EL (cell line): ENCODE results near the gene TXNL1.
A peak's percentile ranks its signal among the peaks of the same experiment; 100 is the strongest.
"Not testable (repeated sequence)": the region's sequence is repeated elsewhere in the genome, so short reads cannot be mapped to it uniquely, and the experiment has no call there.

ENCODE experiments used
- DNase-seq: peaks from one replicate; pipeline ENCODE4 v3.0.0-alpha.2; 2016

Gene TXNL1

DNA sequence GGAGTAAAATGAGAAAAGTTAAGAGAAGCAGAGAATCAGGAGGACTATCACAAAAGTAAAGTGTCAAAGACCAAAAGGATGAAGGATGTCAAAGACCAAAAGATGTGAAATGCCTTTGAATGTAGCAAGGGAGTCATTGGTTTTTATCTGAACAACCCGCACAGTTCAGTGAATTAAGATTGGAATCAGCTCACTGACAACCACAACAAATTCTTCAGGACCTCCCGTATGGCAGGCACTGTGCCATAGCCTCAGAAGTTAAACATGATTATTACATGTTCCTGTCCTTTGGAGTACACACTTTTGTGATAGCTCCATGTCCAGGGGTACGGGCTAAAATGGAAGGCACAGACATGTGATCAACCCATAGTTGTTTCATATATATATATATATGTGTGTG is 5.0 kb upstream of the TXNL1 start:
- DNase-seq: no peak

- DNase-seq: peak; percentile 51
Measured at GRCh38 chr18:56641714-56642337, 3.4 kb upstream of the TXNL1 start.

DNA sequence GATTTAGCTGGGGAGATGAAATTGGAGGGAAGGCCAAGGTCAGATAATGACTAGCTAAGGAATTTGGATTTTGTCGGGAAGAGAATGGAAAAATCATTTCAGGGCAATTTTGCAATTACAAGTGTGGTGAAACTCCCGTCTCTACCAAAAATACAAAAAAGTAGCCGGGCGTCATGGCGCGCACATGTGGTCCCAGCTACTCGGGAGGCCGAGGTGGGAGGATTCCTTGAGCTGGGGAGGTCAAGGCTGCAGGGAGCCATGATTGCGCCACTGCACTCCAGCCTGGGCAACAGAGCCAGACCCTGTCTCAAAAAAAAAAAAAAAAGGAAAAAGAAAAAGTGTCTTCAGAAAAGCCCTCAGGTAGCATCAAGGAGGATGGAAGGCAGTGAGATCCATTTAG is 1.2 kb upstream of the TXNL1 start:
- DNase-seq: no peak

DNA sequence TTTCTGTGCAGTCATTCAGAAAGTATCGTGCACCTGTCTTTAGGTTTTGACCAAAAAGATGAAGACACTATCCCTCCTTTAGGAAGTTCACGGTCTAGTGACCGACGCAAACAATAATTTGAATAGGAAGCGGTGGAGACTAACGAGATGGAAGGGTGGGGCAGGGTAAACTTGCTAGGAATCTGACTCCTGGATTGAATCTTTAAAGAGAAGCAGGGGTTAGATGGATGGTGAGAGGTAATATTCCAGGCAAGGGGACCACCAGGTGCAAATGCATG is 651 bp upstream of the TXNL1 start:
- no peak for DNase-seq

- peak; percentile 15 for DNase-seq
Measured at GRCh38 chr18:56637711-56638231, 621 bp downstream of the TXNL1 start.

GRCh38 chr18:56637176-56637575 is 1.2 kb downstream of the TXNL1 start:
- DNase-seq: peak; percentile 8

GRCh38 chr18:56635007-56635406 is 3.4 kb downstream of the TXNL1 start:
- DNase-seq: no peak

DNA sequence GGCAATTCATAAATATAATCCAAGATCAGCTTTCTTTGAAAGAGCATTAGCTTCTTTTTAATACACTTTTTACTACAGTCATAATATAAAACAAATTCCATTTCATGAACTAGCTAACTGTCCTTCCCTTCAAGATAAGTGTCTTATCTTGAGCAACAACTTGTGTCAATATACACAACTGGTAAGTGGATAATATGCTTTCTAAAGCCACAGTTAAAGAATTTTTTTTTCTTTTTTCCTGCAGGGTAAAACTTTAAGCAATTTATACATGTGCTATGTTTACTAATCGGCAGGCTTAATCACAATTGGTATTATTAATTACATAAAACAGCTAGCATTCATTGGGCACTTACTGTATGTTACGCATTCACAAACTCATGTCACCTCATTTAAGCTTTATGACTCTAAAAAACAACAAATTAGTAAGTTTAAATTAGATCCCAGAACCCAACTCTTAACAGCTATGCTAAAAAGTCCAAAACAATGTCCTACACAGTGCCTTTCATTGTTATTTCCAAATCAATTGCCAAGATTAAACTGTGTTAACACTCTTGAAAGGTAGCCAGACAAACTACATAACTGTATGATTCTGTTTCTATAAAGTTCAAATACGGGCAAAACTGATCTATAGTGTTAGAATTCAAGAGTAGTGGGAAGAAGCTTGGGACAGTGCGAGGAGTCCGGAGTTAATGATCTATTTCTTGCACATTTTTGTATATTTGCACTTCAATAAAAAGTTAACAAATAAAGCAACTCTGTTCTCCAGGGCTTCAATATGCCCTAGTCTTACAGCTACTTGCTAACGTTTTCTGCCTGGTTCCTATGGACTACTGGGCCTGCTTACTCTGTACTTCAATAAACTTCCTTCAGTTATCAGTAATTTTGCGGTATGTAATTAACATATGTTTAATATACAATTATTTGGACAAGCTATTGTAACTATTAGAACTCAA is 6.0 kb downstream of the TXNL1 start:
- no peak for DNase-seq

DNA sequence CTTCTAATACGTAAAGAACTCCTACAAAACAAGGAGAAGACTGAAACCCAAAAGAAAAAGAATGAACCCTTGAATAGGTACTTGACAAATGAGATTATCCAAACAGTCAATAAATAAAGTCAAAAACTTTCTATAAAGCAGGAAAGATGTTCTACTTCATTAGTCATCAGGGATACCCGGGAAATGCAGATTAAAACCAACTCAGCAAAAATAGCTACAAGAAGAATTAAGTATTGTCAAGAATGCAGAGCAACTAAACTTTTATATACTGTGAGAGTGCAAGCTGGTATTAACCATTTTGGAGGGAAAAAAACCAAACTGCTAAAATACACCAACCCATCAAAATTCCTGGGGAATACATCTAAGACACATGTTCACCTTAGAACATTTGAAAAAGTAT is 10.4 kb downstream of the TXNL1 start:
- DNase-seq: peak; percentile 9

DNA sequence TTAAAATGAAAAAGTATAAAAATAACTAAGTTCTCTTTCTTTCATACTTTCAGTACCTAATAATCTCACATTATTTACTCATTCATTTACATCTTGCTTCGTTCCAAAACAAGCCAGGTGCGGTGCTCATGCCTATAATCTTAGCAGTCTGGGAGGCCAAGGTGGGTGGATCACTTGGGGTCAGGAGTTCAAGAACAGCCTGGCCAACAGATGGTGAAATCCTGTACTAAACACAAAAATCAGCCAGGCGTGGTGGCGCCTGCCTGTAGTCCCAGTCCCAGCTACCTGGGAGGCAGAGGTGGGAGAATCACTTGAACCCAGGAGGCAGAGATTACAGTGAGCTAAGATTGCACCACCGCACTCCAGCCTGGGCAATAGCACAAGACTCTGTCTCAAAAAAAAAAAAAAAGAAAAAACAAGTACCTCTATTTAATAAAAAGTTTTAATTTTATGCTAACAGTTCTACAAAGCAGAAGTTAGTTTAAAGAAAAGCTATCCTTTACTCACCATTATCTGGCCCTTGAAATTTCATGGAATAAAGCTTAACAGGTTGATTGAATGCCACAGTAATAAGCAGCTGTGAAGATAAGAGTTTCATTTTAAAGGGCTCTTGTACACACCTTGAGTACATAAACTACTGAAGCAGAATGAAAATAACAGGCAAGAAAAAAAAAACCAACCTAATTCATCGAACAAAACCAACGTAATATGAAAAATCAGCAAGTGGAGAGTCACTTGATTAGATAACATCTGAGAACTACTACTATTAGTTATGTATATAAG is 22.5 kb downstream of the TXNL1 start:
- DNase-seq: no peak

GRCh38 chr18:56606618-56607017 is 31.8 kb downstream of the TXNL1 start:
- no peak for DNase-seq

- DNase-seq: no peak
Measured at GRCh38 chr18:56598422-56598821, 40.0 kb downstream of the TXNL1 start.

DNA sequence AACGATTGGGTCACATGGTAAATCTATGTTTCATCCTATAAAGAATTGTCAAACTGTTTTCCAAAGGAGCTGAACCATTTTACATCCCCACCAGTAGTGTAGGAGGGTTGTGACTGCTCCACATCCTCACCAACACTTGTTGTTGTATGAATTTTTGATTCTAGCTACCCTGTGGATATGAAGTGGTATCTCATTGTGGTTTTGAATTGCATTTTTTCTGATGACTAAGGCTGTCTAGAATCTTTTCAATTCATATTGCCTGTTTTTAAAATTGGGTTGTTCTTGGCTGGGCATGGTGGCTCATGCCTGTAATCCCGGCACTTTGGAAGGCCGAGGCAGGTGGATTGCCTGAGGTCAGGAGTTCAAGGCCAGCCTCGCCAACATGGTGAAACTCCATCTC is 44.5 kb downstream of the TXNL1 start:
- DNase-seq: peak; percentile 61

GRCh38 chr18:56580026-56580425 is 58.4 kb downstream of the TXNL1 start:
- DNase-seq: no peak

- DNase-seq: no peak
Measured at GRCh38 chr18:56579451-56579850, 58.9 kb downstream of the TXNL1 start.

- no peak for DNase-seq
Measured at GRCh38 chr18:56576826-56577573, 61.4 kb downstream of the TXNL1 start.

DNA sequence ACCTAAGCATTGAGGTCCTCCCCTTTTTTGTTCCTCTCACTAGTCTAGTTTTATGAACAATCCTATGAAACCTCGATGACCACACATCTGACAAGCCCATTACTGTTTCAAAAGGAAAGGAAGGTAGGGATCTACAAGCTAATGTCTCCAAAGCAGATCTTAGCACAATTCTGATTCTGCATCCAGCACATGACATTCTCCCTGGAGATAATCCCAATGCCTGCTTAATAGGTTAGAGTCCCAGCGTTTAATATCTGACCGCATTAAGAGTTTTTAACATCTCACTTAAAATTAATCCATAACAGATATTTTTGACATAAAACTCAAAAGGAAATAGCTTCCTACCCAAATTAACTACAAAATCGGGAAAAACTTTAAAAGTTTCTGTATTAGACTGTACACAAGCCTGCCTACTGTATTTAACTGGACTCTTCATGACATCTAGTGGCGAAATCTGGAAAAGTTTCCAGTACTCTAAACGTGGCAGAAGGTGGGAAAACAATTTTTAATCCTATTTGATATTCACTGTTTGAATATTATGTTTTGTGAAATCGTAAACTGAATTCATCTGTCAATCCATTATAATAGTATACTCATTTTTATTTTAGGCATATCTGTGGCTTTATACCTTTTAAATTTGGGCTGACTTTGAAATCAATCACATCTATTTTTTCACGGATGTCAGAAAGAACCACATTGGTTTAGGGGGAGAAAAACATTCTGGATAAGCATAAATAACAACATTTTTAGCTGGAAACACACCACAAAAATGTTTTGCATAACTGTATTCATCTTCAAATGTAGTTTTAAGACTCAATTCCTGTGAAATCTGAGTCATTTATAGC is 62.4 kb downstream of the TXNL1 start:
- peak; percentile 62 for DNase-seq

DNA sequence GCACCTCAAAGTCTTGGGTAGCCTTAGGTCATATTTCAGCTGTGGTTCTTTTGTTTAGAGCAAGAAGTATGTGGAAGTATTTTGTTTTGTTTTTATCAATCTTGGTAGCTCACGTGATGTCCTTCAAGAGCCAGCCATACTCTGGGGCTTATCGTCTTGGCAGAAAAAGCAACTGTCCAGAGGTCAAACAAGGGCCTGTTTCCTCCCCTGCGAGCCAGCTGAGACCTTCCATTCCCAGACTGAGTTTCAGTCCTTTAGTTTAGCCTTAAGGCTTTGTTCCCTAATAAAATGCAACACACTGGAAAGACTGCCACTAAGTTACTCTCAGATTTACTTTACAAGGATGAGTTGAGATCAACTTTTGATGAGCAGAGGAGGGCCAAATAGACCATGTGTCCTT is 63.5 kb downstream of the TXNL1 start:
- DNase-seq: no peak

DNA sequence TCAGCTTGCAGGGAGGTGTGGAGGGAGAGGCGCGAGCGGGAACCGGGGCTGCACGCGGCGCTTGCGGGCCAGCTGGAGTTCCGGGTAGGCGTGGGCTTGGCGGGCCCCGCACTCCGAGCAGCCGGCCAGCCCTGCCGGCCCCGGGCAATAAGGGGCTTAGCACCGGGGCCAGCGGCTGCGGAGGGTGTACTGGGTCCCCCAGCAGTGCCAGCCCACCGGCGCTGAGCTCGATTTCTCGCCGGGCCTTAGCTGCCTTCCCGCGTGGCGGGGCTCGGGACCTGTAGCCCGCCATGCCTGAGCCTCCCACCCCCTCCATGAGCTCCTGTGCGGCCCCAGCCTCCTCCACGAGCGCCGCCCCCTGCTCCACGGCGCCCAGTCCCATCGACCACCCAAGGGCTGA is 66.1 kb downstream of the TXNL1 start:
- DNase-seq: not testable (repeated sequence)

GRCh38 chr18:56570978-56571377 is 67.4 kb downstream of the TXNL1 start:
- DNase-seq: no peak

GRCh38 chr18:56569416-56569815 is 69.0 kb downstream of the TXNL1 start:
- DNase-seq: no peak

- DNase-seq: no peak
Measured at GRCh38 chr18:56568986-56569385, 69.4 kb downstream of the TXNL1 start.
